GM12873 (cell line): Measurements from ENCODE around the gene SDCCAG8.

ENCODE experiments used
- TF ChIP-seq, protein P1 (sequence below): IDR thresholded peaks from 2 replicates; pipeline ENCODE4 v1.5.1; 2012; ENCODE audit warnings: low read depth, mild to moderate bottlenecking, moderate library complexity, low read length, control low read depth; ENCODE audit not compliant: insufficient read depth; ENCODE audit errors: missing control alignments

SDCCAG8 gene

DNA sequence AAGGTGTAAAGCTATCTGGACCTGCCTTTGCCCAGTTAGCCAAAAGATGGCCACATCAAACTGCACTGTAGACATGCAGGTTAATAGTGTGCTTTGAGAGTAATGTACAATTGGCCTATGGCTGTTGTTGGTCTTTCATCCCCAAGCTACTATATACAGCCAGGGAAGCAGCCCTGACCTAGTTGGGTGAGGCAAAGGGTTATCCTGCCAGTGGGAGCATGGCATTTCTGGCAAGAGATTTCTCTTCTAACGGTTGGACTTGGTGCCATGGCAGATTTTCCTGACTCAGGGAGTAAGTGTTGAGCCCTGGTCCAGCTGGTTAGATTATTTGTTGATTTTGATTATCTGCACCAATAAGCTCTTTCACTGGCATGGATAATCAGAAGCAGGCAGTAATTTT lies 119.8 kb downstream of the SDCCAG8 start:
- TF ChIP-seq, protein P1, sequence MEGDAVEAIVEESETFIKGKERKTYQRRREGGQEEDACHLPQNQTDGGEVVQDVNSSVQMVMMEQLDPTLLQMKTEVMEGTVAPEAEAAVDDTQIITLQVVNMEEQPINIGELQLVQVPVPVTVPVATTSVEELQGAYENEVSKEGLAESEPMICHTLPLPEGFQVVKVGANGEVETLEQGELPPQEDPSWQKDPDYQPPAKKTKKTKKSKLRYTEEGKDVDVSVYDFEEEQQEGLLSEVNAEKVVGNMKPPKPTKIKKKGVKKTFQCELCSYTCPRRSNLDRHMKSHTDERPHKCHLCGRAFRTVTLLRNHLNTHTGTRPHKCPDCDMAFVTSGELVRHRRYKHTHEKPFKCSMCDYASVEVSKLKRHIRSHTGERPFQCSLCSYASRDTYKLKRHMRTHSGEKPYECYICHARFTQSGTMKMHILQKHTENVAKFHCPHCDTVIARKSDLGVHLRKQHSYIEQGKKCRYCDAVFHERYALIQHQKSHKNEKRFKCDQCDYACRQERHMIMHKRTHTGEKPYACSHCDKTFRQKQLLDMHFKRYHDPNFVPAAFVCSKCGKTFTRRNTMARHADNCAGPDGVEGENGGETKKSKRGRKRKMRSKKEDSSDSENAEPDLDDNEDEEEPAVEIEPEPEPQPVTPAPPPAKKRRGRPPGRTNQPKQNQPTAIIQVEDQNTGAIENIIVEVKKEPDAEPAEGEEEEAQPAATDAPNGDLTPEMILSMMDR, result no peak

DNA sequence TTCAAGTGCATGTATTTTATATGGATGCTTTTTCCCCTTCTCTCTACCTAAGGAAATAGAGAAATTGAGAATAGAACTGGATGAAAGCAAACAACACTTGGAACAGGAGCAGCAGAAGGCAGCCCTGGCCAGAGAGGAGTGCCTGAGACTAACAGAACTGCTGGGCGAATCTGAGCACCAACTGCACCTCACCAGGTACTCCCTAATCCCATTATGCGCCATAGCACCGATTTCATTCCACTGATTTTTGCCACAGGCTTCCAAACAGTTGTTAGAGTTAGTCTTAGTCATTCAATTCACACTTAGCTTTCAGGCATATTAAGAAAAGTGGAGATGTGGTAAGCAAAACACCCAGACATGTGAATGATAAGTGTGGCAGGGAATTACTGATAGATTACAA lies 122.8 kb downstream of the SDCCAG8 start:
- TF ChIP-seq, protein P1, result no peak

DNA sequence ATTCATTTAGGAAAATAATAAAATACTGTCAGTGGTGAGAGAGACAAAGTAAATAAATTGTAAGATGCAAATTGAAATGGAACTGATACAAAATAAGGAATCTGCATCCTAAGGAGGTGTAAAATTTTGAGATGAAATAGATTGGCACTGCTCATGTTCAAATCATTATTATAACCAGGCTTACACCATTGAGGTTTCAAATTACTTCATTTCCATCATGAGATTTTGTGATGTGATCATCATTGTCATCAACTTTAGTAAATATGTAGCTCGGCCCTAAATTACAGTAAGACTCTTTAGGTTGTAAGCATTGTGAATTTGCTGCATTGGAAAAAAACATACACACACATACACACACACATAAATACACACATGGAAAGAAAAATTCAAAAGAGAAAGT lies 123.4 kb downstream of the SDCCAG8 start:
- TF ChIP-seq, protein P1, result no peak

DNA sequence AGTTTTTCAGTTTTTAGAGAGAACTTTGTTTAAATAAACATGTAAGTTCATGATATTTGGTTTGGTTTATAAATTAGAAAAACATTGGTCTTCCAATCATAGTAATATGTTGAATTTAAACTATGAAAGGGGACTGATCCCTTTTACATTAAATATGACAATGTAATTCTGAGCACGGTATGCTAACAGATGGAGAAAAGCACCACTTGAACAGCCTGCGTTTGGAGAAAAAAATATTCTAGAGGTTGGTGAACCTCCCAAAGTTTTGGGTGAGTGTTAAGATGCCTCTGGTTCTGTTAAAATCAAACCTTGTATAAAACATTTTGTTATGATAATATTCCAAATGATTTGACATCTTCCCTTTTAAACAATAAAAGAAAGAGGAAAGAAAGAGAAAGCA lies 123.9 kb downstream of the SDCCAG8 start:
- TF ChIP-seq, protein P1, result no peak

DNA sequence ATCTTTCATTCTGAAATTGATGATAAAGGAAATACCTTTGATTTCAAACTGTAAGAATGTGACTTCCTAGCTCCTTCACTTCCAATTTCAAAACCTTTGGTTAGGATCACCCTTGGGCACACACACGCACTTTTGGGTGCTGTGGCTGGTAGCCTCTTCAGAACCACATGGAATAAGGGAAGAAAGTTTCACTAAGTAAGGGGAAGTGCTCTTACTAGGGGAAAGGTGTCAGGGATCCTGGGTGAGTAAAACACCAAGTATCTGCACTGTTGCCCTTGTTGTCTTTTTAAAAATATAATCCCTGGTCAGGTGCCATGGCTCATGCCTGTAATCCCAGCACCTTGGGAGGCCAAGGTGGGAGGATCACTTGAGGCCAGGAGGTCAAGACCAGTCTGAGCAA lies 132.4 kb downstream of the SDCCAG8 start:
- TF ChIP-seq, protein P1, result no peak

DNA sequence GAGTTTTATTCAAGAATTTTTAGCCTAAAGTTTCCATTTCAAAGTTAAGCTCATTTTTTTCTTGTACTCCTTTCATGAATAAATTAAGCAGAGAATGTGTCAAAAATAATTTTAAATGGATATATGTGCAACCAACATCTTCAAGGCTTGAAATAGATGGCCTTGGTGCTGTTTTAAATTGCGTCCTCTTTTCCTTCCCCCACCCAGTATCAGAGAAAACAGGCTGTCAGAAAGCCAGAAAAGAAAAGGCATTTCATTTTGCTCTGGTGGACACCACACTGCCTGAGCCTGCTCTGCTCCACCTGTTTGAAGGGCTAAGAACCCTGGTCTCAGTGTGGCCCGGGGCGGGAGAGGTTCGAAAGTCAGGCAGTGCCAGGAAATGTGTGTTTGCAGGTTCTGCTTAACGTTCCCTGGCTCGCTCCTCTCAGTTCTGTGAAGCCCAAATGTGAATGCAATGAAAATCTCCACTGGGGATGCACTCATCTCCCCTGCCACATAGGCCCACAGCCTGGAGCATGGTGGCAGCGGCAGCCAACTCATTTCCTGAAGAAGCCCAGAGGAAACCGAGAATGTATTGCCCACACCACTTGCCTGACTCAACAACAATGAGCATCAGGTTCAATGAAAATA lies 134.4 kb downstream of the SDCCAG8 start:
- TF ChIP-seq, protein P1, result no peak

DNA sequence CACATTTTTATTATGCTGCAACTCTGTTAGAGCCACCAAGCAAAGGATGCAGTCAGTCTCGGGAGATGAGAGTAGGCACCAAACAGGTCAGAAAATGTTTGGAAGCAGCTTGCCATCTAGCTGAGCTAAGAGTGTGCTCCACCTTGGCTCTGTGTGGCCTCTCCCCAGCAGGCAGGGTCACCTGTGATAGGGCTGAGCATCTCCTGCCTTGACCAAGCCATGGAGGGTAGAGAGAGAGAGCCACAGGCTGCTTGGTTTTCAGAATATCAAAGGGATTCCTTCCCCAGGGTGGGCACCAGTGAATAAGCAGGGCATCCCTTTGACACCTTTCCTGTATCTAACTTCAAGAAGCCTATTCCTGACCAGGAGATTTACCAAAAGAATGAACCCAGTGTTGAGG lies 135.5 kb downstream of the SDCCAG8 start:
- TF ChIP-seq, protein P1, result no peak

DNA sequence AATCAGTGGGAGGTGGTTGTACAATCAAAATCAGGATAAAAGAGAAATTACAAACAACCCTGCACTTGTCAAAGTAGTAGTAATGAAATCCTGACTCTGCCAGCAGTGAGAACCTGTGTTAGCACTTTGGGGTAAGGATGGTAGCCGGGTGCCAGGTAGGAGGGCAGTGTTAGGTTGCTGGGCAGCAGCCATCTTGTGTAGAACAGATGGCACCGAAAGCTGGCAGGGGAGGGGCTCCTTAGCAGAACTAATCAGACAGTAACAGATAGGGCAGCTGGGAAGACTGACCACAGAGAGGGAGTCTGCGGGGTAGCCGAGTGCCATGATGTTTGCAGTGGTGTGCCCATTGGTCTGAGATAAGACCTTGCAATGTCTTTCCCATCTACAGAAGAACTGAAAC lies 137.3 kb downstream of the SDCCAG8 start:
- TF ChIP-seq, protein P1, result no peak
